Right atrium auricular region (tissue), 2 donors: ENCODE results near the gene TMEM183A. TPM values are rescaled to one million over a fixed set of nuclear protein-coding genes. Genes with fewer than 3 reads are reported as not detected.

Source experiments
- DNase-seq: peaks from one replicate; pipeline ENCODE4 v3.0.0-alpha.2; 2019; ENCODE audit warnings: low spot score
- H3K27ac ChIP-seq, 2 donors: fragments of 200-600 bp; sonication (generic); 1 replicate in 1 of 2; 2 replicates in 1 of 2; pipeline ENCODE4 v1.5.1; 2016 to 2019
- H3K27me3 ChIP-seq, 2 donors: fragments of 200-600 bp; sonication (generic); one replicate each; pipeline versions ENCODE4 v1.5.1 to v1.6.0; 2017 to 2019
- H3K36me3 ChIP-seq: fragments of 200-600 bp; sonication (generic); one replicate; pipeline ENCODE4 v1.5.1; 2016
- H3K4me1 ChIP-seq, 2 donors: fragments of 200-600 bp; sonication (generic); one replicate each; pipeline versions ENCODE4 v1.5.1 to v1.6.0; 2017 to 2019
- H3K4me3 ChIP-seq, 2 donors: fragments of 200-600 bp; sonication (generic); 1 replicate in 1 of 2; 2 replicates in 1 of 2; pipeline ENCODE4 v1.5.1; 2017 to 2019; ENCODE audit warnings: mild to moderate bottlenecking in 1 of 2, moderate library complexity in 1 of 2
- H3K9me3 ChIP-seq, 2 donors: fragments of 200-600 bp; sonication (generic); one replicate each; pipeline ENCODE4 v1.5.1; 2019
- total RNA-seq, 2 donors: library from RNA; depleted of rRNA; stranded (reverse); fragments of >200 nt; gene quantifications; one replicate each; pipeline ENCODE4 v1.1.0, GENCODE V29; 2016
- TF ChIP-seq, protein P1 (sequence below), 2 donors: fragments of 200-600 bp; sonication (generic); IDR thresholded peaks; one replicate each; pipeline ENCODE4 v1.5.1; 2019; ENCODE audit warnings: antibody characterized with exemption in 2 of 2

Gene TMEM183A
- total RNA-seq, 2 donors from 2014 or later: 29.6 to 39.1 TPM

DNA sequence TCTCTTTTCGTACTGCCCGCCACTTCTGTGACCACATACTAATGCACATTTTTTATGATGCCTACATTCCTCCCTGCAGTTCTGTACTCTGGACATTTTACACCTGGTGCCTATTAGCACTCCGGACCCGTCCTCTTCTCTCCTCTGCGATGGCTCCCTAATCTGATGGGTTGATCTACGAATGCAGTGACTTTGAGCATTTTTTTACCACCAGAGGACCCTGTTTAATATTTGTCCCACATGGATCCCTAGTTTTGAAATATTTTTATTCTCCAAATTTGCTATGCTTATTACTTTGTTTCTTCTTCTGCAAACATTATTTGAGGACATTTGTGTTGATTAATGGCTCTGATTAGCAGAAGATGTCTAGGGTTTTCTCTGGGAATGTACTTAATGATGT, 24.3 kb downstream of the TMEM183A start:
- H3K9me3 ChIP-seq: no peaks in the 10 kb centered on the region
- H3K27me3 ChIP-seq: no peaks in the 10 kb centered on the region
- peaks cover 0 to 48% of the 10 kb centered on the region in 2 donors for H3K4me1 ChIP-seq
- no peaks in the 10 kb centered on the region for H3K36me3 ChIP-seq
- H3K4me3 ChIP-seq: no peak overlapping the region
- no peak overlapping the region for H3K27ac ChIP-seq
- DNase-seq: peak; percentile 11
- TF ChIP-seq, protein P1, sequence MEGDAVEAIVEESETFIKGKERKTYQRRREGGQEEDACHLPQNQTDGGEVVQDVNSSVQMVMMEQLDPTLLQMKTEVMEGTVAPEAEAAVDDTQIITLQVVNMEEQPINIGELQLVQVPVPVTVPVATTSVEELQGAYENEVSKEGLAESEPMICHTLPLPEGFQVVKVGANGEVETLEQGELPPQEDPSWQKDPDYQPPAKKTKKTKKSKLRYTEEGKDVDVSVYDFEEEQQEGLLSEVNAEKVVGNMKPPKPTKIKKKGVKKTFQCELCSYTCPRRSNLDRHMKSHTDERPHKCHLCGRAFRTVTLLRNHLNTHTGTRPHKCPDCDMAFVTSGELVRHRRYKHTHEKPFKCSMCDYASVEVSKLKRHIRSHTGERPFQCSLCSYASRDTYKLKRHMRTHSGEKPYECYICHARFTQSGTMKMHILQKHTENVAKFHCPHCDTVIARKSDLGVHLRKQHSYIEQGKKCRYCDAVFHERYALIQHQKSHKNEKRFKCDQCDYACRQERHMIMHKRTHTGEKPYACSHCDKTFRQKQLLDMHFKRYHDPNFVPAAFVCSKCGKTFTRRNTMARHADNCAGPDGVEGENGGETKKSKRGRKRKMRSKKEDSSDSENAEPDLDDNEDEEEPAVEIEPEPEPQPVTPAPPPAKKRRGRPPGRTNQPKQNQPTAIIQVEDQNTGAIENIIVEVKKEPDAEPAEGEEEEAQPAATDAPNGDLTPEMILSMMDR (IDR thresholded peaks at IDR 0.05): peak in 1 of 2 donors; percentile 17

DNA sequence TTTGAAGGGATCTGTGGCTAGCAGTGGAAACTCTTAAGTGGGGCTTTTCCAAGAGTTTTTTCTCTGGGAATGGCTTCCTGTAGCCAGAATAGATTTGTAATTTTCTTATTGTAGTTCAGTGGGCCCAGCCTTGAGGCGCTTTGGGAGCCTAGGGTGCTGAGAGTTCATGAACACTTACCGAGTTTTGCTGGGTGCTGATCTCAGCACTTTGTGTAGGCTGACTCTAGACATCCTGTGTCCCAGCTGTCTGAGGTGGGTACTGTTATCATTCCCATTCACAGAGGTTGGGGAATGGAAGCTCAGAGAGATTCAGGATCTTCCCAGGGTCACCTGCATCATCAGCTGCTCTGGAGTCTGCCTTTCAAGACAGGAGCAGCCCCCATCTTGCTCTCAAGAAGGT, 26.1 kb downstream of the TMEM183A start:
- Histone ChIP-seq H3K4me3 (no peak overlapping the region), H3K27ac (no peak overlapping the region), H3K27me3 (no peaks in the 10 kb centered on the region), H3K4me1 (peaks cover 0 to 48% of the 10 kb centered on the region in 2 donors), H3K9me3 (no peaks in the 10 kb centered on the region), H3K36me3 (no peaks in the 10 kb centered on the region)
- DNase-seq: peak; percentile 28
- TF ChIP-seq, protein P1 (IDR thresholded peaks at IDR 0.05): no peak

DNA sequence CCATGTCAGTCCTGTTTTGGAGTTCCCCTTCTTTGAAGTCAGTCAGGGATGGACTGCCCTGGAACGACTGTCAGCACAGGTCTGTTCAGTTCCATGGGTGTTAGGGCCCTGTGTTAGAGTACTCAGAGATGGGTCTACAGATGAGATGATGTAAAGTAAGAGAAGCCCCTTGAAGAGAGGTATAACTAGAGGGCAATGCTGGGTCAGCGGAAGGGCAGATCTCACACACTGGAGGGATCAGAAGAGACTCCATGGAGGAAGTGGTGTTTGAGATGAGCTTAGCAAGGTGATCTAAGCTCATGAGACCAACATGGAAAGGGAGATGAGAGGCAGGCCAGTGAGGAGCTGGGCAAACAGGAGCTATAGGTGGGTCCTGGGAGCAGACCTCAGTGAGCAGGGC, 26.7 kb downstream of the TMEM183A start:
- peaks cover 0 to 48% of the 10 kb centered on the region in 2 donors for H3K4me1 ChIP-seq
- H3K4me3 ChIP-seq: no peak overlapping the region
- TF ChIP-seq, protein P1 (IDR thresholded peaks at IDR 0.05): no peak
- no peaks in the 10 kb centered on the region for H3K9me3 ChIP-seq
- H3K27ac ChIP-seq: no peak overlapping the region
- DNase-seq: peak; percentile 26
- no peaks in the 10 kb centered on the region for H3K36me3 ChIP-seq
- no peaks in the 10 kb centered on the region for H3K27me3 ChIP-seq

DNA sequence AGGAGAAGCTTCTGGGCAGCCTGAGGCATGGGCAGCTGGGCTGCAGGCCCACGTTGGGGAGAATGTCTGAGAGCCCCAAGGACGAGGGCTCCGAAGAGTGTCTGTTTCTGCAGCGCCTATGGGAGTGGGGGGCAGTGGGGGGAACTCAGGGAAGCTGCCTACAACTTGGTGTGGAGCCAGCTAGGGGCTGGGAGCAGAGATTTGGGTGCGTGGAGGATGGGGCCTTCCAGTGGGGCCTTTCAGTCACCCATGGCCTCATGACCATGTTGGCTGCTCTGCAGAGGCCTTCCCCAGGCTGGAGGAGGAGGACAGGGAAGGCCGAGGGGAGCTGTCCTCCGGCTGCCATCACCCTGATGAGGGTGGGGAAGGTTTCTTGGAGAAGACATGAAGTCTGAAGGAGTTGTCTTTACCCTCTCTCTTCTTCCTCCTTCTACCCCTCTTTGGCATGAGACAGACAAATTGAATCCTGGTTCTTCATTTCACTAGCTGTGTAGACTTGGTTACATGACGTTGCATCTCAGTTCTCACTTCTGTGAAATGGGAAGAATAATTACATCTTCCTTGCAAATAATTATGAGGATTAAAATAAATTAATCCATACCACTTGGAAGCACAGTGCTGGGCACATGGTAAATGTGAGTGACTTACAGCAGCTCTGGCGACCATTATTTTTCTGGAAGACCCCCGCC, 27.4 kb downstream of the TMEM183A start:
- Histone ChIP-seq H3K27ac (no peak overlapping the region), H3K27me3 (no peaks in the 10 kb centered on the region), H3K4me1 (peaks cover 0 to 48% of the 10 kb centered on the region in 2 donors), H3K36me3 (no peaks in the 10 kb centered on the region), H3K9me3 (no peaks in the 10 kb centered on the region), H3K4me3 (no peak overlapping the region)
- DNase-seq: peak; percentile 30
- TF ChIP-seq, protein P1 (IDR thresholded peaks at IDR 0.05): no peak

DNA sequence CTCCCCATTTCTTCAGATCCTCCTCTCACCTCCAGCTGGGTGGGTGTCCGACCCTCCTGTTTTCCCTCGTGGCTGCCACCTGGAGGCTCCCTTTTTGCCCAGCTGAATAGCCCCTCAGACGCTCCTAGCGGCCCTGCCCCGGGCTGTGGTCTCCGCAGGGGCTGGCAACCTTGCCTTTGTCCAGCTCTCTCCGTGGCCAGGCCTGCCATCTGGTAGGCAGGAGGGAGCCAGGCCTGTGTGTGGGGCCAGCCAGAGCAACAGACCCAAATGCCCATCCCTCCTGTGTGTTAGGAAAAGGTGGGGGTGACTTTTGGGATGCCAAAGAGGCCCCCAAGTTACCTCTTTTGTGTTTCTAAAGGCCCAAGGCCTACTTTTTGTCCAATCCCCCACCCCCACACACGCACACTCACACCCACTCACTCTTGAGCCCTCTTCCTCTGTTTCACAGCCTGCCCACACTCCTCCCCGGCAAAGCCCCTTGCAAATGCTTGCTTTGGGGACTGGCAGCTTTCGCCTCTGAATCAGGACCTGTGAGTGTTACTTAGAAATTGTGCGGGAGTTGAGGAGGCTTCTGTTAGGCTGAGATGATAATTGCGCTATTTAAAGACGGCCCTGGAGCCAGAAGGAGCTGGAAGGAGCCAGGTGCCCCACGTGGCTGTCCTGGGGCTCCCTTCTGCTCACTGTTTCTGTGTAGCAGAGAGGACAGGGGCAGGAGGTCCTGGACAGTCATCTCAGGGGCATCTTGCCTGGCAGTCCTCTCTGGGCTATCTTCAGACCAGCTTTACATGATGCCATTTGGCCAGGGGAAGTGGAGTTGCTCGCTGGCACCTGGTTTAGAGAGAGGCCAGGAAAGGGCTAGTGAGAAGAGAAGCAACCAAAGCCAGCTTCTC, 28.2 kb downstream of the TMEM183A start:
- Histone ChIP-seq H3K27ac (peak overlapping the region; percentile 81 to 91), H3K36me3 (no peaks in the 10 kb centered on the region), H3K4me3 (no peak overlapping the region), H3K9me3 (no peaks in the 10 kb centered on the region), H3K27me3 (no peaks in the 10 kb centered on the region), H3K4me1 (peaks cover 0 to 53% of the 10 kb centered on the region in 2 donors)
- DNase-seq: peak; percentile 43
- TF ChIP-seq, protein P1 (IDR thresholded peaks at IDR 0.05): no peak
